NCI-H146 treated with DMSO at 0.1 percent for 48 hours (cell line): Measurements from ENCODE around the gene TMTC2.

ENCODE experiments used
- DNase-seq: peaks from one replicate; lab custom pipeline; 2025; ENCODE audit not compliant: unreplicated experiment; lab: John Stamatoyannopoulos, UW

The TMTC2 gene

GRCh38 chr12:83172866-83173649 is 486.4 kb downstream of the TMTC2 start:
- DNase-seq = no peak

- DNase-seq = no peak
Measured at GRCh38 chr12:83179999-83180398, 493.3 kb downstream of the TMTC2 start.

- DNase-seq = no peak
Measured at GRCh38 chr12:83181074-83181473, 494.4 kb downstream of the TMTC2 start.

GRCh38 chr12:83183132-83183531 is 496.4 kb downstream of the TMTC2 start:
- DNase-seq = no peak
